Measurements from ENCODE around the gene SUCO.

Gene SUCO

DNA sequence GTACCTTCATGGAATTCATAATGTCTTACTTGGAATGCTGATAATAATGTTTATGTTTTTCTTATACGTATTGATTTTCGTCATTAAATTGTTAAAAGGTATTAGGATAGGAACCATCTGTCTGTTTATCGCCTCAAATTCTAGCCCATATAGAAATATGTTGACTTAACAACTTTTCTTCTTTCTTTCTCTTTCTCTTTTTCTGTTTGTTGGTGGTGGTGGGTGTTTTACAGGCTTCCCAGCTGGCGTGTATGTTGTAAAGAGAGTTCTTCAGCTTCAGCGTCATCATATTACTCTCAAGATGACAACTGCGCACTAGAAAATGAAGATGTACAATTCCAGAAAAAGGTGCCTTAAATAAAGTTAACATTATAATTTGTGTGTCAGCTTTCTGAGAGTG is 18.3 kb downstream of the SUCO start:
- H3K4me3 ChIP-seq (replicated peaks; ENCODE audit: low read depth, low read length): no peak overlapping the region
- no peak for DNase-seq (ENCODE audit: extremely low read depth, low read depth)
- TF ChIP-seq, protein P1, sequence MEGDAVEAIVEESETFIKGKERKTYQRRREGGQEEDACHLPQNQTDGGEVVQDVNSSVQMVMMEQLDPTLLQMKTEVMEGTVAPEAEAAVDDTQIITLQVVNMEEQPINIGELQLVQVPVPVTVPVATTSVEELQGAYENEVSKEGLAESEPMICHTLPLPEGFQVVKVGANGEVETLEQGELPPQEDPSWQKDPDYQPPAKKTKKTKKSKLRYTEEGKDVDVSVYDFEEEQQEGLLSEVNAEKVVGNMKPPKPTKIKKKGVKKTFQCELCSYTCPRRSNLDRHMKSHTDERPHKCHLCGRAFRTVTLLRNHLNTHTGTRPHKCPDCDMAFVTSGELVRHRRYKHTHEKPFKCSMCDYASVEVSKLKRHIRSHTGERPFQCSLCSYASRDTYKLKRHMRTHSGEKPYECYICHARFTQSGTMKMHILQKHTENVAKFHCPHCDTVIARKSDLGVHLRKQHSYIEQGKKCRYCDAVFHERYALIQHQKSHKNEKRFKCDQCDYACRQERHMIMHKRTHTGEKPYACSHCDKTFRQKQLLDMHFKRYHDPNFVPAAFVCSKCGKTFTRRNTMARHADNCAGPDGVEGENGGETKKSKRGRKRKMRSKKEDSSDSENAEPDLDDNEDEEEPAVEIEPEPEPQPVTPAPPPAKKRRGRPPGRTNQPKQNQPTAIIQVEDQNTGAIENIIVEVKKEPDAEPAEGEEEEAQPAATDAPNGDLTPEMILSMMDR (IDR thresholded peaks at IDR 0.05; ENCODE audit: low read depth, low read length, missing control alignments): no peak

DNA sequence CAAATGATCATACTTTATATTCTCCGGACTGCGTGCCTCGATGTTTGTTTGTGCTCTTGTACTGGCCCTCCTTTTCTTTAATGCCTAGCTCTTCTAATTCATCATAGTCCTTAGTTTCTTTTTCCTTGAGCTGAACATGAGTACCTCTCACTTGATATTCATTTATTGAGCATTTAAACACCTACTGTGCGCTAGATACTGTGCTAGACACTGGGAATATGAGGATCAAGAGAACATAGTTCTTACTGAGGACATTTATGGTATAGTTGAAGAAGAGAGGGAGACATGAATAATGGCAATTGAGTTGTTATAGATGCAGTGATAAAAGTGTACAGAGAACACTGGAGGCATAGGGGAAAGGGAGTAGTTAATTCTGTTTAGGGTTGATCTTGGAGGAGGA is 22.0 kb downstream of the SUCO start:
- TF ChIP-seq, protein P1 (IDR thresholded peaks at IDR 0.05; ENCODE audit: low read depth, low read length, missing control alignments): no peak
- DNase-seq (ENCODE audit: extremely low read depth, low read depth): no peak
- H3K4me3 ChIP-seq (replicated peaks; ENCODE audit: low read depth, low read length): no peak overlapping the region

DNA sequence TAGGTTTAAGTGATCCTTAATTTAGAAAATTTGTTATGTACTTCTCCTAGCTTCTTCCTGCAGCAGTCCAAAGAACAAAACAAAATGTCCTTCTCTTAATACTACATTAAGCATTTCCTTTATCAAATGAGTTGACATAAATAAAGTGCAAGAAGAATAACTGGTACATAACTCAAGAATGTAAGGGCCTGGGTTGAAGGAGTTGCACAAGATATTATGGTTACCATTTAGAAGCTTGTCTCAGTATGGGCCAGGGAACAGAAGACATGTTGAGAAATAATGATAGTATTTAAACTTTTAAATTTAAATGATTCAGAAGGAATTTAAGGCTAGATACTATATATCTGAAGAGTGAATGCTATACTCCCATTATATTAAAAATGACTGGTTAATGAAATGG is 23.5 kb downstream of the SUCO start:
- H3K4me3 ChIP-seq (replicated peaks; ENCODE audit: low read depth, low read length): no peak overlapping the region
- TF ChIP-seq, protein P1 (IDR thresholded peaks at IDR 0.05; ENCODE audit: low read depth, low read length, missing control alignments): no peak
- no peak for DNase-seq (ENCODE audit: extremely low read depth, low read depth)

DNA sequence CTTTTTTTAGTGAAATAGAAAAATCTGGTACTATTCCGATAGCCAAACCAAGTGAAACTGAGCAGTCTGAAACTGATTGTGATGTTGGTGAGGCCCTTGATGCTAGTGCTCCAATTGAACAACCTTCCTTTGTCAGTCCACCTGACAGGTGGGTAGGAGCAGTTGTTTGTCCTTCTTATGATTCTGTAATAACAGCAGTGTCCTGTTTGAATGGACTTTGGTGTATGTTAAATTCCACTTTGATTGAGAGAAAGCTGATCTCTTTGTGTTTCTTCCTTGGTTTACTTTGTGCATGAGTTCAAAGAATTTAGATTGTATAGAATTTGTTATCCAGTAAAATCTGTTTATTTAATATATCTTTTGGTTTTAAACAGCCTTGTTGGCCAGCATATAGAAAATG is 24.3 kb downstream of the SUCO start:
- DNase-seq (ENCODE audit: extremely low read depth, low read depth): no peak
- no peak overlapping the region for H3K4me3 ChIP-seq (replicated peaks; ENCODE audit: low read depth, low read length)
- TF ChIP-seq, protein P1 (IDR thresholded peaks at IDR 0.05; ENCODE audit: low read depth, low read length, missing control alignments): no peak

DNA sequence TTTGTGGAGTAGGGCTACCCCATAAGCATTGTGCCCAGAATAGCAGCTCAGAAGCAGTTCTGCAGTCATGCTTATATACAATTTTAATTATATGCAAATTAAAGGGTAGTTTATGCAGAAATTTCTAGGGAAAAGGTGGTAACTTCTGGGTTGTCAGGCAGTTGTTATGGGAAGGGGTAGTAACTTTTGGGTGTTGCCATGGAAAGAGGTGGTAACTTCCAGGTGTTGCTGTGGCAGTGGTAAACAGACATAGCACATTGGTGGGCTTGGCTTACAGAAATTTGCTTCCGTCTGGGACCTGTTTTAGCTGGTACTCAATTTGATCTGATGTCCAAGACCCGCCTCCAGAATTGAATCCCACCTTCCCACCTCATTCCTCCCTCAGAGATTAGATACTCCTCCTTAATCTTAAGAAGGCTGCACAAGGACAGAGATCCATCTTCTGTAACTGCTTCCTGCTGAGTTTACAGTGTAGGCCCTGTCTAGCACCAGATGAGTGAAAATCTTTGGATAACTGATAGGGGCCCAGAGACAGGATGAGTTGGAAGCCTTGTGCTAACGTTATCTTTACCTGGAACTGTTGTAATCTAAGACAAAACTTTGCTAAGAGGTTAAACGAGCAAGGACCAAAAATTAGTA is 26.7 kb downstream of the SUCO start:
- H3K4me3 ChIP-seq (replicated peaks; ENCODE audit: low read depth, low read length): no peak overlapping the region
- TF ChIP-seq, protein P1 (IDR thresholded peaks at IDR 0.05; ENCODE audit: low read depth, low read length, missing control alignments): no peak
- no peak for DNase-seq (ENCODE audit: extremely low read depth, low read depth)

DNA sequence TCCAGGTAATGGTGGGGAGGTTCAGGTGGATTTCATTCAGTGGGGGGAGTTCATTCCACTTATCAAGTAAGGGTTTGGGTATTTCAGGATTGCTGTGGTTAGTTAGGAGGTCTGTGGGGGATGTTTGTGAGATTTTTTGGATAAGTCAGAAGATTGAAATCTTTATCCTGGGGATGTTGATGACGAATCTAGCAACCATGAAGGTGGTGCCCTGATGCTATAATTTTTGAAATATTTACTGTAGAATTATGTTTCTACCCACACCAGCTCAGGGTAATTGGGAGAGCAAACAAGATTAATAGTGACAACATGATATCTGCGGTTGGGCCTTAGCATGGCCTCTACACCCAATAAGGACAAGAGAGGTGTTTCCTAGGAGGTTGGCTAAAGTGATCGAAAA is 28.3 kb downstream of the SUCO start:
- no peak for DNase-seq (ENCODE audit: extremely low read depth, low read depth)

More for the DNA sequence above, 28.3 kb downstream of the SUCO start:
- H3K4me3 ChIP-seq (replicated peaks; ENCODE audit: low read depth, low read length): no peak overlapping the region
- TF ChIP-seq, protein P1 (IDR thresholded peaks at IDR 0.05; ENCODE audit: low read depth, low read length, missing control alignments): no peak
